GM23338 (cell line): ENCODE measurements around the gene C1orf74.

ENCODE experiments used
- CREB1 ChIP-seq: fragments of 250-450 bp; sonication (Bioruptor Pico); IDR thresholded peaks from 2 replicates; pipeline ENCODE4 v1.5.0; 2020; ENCODE audit warnings: low read depth, mild to moderate bottlenecking, moderate library complexity
- EZH2 ChIP-seq: fragments of 200-600 bp; sonication (generic); IDR thresholded peaks from one replicate; pipeline ENCODE4 v1.8.0; 2017; ENCODE audit warnings: antibody characterized with exemption, mild to moderate bottlenecking, low read depth; ENCODE audit not compliant: unreplicated experiment
- EZH2phosphoT487 ChIP-seq: fragments of 200-600 bp; sonication (generic); IDR thresholded peaks from one replicate; pipeline ENCODE4 v1.8.1; 2018; ENCODE audit warnings: antibody characterized with exemption; ENCODE audit not compliant: unreplicated experiment
- JUNB ChIP-seq: IDR thresholded peaks from one replicate; pipeline ENCODE4 v1.6.1; 2016; ENCODE audit warnings: antibody characterized with exemption; ENCODE audit not compliant: unreplicated experiment
- NANOG ChIP-seq: IDR thresholded peaks from 2 replicates; pipeline ENCODE4 v1.6.1; 2016; ENCODE audit warnings: antibody characterized with exemption, borderline replicate concordance
- POLR2AphosphoS5 ChIP-seq: IDR thresholded peaks from 2 replicates; pipeline ENCODE4 v1.6.1; 2016; ENCODE audit warnings: antibody characterized with exemption, low read depth
- STAT1 ChIP-seq: IDR thresholded peaks from one replicate; pipeline ENCODE4 v1.6.1; 2016; ENCODE audit warnings: antibody characterized with exemption; ENCODE audit not compliant: unreplicated experiment
- ZNF114 ChIP-seq: fragments of 250-450 bp; sonication (Bioruptor Pico); IDR thresholded peaks from 2 replicates; pipeline ENCODE4 v1.5.0; 2020; ENCODE audit warnings: mild to moderate bottlenecking, moderate library complexity
- TF ChIP-seq, protein P1 (sequence below), 2 experiments: fragments of 200-600 bp in 1 of 2; sonication (generic) in 1 of 2; conservative IDR thresholded peaks; 2 replicates each; pipeline versions ENCODE4 v1.5.1 to v1.6.1; 2016 to 2017; ENCODE audit warnings: antibody characterized with exemption in 2 of 2, low read depth in 2 of 2, mild to moderate bottlenecking in 2 of 2, moderate library complexity in 1 of 2
- TF ChIP-seq, protein P2 (sequence below): IDR thresholded peaks from one replicate; pipeline ENCODE4 v1.6.1; 2018; ENCODE audit warnings: antibody characterized with exemption; ENCODE audit not compliant: unreplicated experiment
- TF ChIP-seq, protein P3 (sequence below): IDR thresholded peaks from 2 replicates; pipeline ENCODE4 v1.6.1; 2016; ENCODE audit warnings: antibody characterized with exemption
- TF ChIP-seq, protein P4 (sequence below): fragments of 250-450 bp; sonication (Bioruptor Pico); IDR thresholded peaks from 2 replicates; pipeline ENCODE4 v1.5.0; 2020; ENCODE audit warnings: mild to moderate bottlenecking, moderate library complexity

DNA sequence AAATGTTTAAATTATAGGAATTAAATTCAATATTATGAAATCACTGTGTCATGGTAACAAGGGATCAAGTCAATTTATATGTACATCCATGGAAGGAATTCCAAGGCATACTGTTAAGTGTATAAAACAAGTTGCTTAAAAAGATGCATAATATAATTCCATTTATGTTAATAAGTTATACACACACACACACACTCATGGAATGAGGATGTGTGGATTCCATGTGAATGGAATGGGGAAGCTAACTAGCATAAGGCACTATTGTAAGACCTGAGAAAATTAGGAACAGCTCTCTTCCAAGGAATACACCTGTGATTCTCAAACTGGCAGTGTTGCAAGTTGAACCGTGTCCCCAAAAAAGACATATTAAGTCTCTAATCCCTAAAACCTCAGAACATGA lies 46.1 kb downstream of the C1orf74 start:
- TF ChIP-seq POLR2AphosphoS5 (no peak), CREB1 (CRISPR knock-in tag) (no peak), JUNB (no peak), EZH2 (no peak), ZNF114 (CRISPR knock-in tag) (no peak), EZH2phosphoT487 (no peak), STAT1 (no peak), NANOG (no peak)
- TF ChIP-seq, protein P1, sequence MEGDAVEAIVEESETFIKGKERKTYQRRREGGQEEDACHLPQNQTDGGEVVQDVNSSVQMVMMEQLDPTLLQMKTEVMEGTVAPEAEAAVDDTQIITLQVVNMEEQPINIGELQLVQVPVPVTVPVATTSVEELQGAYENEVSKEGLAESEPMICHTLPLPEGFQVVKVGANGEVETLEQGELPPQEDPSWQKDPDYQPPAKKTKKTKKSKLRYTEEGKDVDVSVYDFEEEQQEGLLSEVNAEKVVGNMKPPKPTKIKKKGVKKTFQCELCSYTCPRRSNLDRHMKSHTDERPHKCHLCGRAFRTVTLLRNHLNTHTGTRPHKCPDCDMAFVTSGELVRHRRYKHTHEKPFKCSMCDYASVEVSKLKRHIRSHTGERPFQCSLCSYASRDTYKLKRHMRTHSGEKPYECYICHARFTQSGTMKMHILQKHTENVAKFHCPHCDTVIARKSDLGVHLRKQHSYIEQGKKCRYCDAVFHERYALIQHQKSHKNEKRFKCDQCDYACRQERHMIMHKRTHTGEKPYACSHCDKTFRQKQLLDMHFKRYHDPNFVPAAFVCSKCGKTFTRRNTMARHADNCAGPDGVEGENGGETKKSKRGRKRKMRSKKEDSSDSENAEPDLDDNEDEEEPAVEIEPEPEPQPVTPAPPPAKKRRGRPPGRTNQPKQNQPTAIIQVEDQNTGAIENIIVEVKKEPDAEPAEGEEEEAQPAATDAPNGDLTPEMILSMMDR (conservative IDR thresholded peaks at IDR 0.05; ENCODE audit: low read depth in 2 of 2): no peak
- TF ChIP-seq, protein P2, sequence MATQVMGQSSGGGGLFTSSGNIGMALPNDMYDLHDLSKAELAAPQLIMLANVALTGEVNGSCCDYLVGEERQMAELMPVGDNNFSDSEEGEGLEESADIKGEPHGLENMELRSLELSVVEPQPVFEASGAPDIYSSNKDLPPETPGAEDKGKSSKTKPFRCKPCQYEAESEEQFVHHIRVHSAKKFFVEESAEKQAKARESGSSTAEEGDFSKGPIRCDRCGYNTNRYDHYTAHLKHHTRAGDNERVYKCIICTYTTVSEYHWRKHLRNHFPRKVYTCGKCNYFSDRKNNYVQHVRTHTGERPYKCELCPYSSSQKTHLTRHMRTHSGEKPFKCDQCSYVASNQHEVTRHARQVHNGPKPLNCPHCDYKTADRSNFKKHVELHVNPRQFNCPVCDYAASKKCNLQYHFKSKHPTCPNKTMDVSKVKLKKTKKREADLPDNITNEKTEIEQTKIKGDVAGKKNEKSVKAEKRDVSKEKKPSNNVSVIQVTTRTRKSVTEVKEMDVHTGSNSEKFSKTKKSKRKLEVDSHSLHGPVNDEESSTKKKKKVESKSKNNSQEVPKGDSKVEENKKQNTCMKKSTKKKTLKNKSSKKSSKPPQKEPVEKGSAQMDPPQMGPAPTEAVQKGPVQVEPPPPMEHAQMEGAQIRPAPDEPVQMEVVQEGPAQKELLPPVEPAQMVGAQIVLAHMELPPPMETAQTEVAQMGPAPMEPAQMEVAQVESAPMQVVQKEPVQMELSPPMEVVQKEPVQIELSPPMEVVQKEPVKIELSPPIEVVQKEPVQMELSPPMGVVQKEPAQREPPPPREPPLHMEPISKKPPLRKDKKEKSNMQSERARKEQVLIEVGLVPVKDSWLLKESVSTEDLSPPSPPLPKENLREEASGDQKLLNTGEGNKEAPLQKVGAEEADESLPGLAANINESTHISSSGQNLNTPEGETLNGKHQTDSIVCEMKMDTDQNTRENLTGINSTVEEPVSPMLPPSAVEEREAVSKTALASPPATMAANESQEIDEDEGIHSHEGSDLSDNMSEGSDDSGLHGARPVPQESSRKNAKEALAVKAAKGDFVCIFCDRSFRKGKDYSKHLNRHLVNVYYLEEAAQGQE: no peak
- TF ChIP-seq, protein P3, sequence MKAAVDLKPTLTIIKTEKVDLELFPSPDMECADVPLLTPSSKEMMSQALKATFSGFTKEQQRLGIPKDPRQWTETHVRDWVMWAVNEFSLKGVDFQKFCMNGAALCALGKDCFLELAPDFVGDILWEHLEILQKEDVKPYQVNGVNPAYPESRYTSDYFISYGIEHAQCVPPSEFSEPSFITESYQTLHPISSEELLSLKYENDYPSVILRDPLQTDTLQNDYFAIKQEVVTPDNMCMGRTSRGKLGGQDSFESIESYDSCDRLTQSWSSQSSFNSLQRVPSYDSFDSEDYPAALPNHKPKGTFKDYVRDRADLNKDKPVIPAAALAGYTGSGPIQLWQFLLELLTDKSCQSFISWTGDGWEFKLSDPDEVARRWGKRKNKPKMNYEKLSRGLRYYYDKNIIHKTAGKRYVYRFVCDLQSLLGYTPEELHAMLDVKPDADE: no peak
- TF ChIP-seq, protein P4, sequence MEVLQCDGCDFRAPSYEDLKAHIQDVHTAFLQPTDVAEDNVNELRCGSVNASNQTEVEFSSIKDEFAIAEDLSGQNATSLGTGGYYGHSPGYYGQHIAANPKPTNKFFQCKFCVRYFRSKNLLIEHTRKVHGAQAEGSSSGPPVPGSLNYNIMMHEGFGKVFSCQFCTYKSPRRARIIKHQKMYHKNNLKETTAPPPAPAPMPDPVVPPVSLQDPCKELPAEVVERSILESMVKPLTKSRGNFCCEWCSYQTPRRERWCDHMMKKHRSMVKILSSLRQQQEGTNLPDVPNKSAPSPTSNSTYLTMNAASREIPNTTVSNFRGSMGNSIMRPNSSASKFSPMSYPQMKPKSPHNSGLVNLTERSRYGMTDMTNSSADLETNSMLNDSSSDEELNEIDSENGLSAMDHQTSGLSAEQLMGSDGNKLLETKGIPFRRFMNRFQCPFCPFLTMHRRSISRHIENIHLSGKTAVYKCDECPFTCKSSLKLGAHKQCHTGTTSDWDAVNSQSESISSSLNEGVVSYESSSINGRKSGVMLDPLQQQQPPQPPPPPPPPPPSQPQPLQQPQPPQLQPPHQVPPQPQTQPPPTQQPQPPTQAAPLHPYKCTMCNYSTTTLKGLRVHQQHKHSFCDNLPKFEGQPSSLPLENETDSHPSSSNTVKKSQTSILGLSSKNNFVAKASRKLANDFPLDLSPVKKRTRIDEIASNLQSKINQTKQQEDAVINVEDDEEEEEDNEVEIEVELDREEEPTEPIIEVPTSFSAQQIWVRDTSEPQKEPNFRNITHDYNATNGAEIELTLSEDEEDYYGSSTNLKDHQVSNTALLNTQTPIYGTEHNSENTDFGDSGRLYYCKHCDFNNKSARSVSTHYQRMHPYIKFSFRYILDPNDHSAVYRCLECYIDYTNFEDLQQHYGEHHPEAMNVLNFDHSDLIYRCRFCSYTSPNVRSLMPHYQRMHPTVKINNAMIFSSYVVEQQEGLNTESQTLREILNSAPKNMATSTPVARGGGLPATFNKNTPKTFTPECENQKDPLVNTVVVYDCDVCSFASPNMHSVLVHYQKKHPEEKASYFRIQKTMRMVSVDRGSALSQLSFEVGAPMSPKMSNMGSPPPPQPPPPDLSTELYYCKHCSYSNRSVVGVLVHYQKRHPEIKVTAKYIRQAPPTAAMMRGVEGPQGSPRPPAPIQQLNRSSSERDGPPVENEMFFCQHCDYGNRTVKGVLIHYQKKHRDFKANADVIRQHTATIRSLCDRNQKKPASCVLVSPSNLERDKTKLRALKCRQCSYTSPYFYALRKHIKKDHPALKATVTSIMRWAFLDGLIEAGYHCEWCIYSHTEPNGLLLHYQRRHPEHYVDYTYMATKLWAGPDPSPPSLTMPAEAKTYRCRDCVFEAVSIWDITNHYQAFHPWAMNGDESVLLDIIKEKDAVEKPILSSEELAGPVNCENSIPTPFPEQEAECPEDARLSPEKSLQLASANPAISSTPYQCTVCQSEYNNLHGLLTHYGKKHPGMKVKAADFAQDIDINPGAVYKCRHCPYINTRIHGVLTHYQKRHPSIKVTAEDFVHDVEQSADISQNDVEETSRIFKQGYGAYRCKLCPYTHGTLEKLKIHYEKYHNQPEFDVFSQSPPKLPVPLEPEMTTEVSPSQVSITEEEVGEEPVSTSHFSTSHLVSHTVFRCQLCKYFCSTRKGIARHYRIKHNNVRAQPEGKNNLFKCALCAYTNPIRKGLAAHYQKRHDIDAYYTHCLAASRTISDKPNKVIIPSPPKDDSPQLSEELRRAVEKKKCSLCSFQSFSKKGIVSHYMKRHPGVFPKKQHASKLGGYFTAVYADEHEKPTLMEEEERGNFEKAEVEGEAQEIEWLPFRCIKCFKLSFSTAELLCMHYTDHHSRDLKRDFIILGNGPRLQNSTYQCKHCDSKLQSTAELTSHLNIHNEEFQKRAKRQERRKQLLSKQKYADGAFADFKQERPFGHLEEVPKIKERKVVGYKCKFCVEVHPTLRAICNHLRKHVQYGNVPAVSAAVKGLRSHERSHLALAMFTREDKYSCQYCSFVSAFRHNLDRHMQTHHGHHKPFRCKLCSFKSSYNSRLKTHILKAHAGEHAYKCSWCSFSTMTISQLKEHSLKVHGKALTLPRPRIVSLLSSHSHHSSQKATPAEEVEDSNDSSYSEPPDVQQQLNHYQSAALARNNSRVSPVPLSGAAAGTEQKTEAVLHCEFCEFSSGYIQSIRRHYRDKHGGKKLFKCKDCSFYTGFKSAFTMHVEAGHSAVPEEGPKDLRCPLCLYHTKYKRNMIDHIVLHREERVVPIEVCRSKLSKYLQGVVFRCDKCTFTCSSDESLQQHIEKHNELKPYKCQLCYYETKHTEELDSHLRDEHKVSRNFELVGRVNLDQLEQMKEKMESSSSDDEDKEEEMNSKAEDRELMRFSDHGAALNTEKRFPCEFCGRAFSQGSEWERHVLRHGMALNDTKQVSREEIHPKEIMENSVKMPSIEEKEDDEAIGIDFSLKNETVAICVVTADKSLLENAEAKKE: no peak
